LHCN-M2 (cell line): ENCODE measurements around the gene ABTB2. TPM values are rescaled to one million over a fixed set of nuclear protein-coding genes. Genes with fewer than 3 reads are reported as not detected.
A peak's percentile ranks its signal among the peaks of the same experiment; 100 is the strongest.
"Not testable (repeated sequence)": the region's sequence is repeated elsewhere in the genome, so short reads cannot be mapped to it uniquely, and the experiment has no call there.

Source experiments
- DNase-seq: peaks from one replicate; pipeline ENCODE4 v3.0.0-alpha.2; 2012; ENCODE audit warnings: low read depth
- total RNA-seq: library from RNA; depleted of rRNA; stranded (reverse); fragments of >200 nt; gene quantifications from 2 replicates; pipeline ENCODE4 v1.2.3, GENCODE V29; 2014

The ABTB2 gene
- total RNA-seq, 1 experiment from 2014 or later, result 1.5 TPM

DNA sequence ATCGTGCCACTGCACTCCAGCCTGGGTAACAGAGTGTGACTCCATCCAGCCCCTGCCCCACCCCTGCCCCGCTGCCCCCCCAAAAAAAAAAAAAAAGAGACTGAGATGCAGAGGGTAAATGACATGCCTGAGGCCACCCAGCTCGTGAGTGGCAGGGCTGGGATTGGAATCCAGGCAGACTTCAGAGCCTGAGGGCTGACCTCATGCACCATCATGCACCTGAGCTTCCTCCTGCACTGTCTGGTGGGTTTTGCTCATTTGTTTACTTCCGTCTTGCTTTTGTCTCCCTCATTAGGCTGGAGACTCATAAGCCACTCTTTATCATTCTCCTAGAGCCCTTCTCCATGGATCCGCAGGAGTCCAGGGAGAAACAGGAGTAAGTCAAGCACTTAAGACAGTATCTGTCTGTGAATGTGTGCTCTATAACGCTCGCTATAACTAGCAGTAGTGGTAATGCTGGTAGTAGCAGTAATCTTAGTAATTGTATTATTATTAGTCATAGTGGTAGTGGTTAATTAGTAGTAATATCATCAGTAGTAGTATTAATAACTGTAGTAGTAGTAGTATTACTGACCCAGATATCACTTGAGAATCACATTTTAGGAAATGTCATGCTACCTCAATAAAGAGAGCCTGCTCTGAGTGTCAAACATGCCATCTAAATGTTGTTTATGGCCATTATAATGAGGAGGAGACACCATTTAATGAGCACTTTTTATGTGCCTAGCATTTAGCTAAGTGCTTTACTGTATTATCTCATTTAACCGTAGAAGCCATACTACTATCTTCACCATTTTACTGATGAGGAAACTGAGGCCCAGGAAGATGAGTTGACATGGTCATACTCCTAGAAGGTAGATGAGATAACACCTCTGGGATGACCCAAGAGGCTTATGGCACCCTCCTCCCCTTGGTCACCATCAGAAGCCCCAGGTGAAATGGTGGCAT lies 167.3 kb downstream of the ABTB2 start:
- no peak for DNase-seq

DNA sequence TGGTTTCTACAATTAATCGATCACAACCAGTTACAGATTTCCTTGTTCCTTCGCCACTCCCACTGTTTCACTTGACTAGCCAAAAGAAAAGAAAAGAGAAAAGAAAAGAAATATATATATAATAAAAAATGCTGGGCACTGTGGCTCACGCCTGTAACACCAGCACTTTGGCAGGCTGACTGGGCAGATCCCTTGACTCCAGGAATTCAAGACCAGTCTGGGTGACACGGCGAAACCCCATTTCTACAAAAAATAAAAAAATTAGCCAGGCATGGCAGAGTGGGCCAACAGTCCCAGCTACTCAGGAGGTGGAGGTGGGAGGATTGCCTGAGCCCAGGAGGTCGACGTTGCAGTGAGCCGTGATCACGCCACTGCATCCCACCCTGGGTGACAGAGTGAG lies 168.6 kb downstream of the ABTB2 start:
- DNase-seq, result no peak

DNA sequence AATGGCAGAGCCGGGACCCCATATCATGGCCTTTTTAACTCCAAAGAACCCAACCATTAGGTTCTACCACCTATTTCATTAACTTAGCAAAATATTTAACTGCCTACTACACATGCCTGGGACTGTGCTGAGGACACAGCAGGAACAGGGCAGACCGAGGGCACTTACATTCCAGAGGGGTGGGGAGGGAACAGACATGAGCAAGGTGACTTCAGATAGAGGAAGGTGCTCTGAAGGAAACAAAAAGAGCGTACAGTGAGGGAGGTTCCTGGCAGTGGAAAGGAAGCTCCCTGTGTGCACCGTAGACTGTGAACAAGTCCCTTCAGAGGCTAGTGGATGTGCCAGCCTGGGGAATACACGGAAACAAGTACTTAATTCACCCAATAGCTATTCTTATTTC lies 169.6 kb downstream of the ABTB2 start:
- DNase-seq, result no peak

DNA sequence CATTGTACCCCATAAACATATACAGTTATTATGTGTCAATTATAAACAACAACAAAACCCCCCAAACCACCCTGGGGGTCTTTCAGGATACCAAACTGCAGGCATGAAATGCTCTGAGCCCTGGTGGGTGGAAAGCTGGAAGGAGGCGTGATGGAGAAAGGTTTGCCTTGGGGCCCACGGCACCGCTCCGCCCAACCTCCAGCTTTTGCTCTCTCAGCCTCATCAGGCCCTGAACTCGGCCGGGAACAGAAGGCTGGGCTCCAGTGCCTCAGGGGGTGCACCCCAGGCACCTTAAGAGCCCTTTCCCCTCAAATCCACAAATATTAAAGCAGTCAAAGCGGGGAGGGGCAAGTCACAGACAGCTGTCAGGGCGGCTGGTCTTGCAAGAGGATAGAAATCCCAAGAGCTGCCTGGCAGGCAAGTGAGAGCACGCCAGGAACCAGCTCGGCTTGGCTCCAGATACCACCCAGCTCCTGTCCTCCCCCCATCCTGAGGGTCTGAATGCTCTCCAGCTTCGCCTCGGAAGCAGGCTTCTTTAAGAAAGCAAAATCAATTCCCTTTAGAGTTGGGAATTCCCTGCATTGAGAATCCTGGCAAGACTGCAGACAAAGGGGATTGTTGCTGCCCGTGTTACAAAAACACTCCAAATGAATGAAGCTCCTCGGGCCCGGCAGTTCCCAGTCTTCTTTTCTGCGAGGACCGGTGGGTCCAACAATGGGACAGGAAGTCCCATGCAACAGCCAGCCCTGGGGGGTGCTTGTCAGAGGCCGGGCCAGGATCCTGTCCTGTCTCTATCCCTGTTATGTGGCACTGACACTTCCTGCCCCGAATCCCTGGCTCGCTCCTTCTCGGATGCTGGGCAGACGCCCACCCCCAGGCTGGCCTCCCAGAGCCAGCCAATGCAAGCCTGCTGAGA lies 171.6 kb downstream of the ABTB2 start:
- no peak for DNase-seq

DNA sequence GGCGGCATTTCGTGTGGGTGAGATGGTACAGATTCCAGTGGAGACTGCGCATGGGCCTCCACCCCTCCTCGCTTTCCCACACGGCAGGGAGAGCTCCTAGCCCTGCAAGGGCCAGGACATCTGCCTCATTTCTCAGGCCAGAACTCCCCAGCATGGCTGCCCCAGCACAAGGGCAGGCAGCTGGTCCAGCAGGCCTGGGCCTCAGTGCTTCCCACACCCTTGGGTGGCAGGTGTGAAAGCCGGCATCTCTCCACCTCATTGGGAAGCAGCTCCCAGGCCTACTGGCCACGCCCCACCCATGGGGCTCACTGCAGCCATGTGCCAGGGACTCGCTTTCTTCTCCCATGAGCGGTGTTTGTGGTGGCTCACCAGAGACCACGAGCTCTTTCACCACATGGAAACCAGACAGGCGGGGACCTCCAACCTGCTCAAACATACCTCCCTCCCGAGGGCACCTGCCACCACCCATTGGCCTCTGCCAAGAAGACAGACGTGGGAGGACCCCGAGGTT lies 173.2 kb downstream of the ABTB2 start:
- DNase-seq, result no peak

DNA sequence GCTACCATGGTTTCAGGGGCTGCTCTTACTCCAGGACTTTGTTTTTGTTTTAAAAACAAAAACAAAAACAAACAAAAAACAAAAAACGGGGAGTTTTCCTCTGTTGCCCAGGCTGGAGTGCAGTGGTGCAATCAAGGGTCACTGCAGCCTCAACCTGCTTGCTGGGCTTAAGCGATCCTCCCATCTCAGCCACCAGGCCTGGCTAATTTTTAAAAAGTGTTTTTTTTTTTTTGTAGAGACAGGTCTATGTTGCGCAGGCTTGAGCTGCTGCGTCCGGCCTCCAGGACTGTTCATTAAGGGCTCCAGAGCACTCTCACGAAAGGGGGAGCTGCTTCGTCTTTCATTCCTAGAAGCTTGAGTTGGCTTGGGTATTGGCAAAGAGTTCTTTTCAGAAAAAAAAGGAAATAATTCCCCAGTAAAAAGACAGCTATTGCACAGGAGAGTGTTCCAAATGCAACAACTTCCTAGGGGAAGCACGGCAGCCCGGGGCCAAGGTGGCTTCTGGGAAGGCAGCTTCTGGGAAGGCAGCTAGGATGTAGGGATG lies 173.9 kb downstream of the ABTB2 start:
- no peak for DNase-seq

DNA sequence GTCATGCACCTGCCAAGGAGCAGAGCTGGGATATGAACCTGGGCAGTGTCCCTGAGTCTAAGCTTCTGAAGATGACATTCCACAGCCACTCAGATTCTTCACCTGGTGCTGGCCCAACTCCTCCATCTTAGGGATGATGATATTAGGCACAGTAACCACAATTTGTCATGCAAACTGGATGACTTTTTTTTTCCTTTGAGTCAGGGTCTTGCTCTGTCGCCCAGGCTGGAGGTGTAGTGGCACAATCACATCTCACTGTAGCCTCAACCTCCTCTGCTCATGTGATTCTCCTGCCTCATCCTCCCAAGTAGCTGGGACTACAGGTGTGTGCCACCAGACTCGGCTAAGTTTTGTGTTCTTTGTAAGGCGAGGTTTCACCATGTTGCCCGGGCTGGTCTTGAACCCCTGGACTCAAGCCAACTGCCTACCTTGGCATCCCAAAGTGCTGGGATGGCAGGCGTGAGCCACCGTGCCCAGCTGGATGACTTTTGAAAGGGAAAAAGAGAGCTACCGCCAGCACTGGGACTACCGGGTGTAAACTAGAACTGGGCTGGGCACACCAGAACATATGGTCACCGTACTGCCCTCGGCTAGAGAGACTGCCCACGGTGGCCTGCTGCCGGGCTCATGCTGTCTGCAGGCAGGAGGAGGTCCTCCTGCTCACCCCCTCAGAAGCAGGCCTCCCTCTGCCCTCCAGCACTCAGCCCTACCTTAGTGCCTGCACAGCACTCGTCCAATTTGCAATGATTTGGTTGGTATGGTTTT lies 174.7 kb downstream of the ABTB2 start:
- no peak for DNase-seq

DNA sequence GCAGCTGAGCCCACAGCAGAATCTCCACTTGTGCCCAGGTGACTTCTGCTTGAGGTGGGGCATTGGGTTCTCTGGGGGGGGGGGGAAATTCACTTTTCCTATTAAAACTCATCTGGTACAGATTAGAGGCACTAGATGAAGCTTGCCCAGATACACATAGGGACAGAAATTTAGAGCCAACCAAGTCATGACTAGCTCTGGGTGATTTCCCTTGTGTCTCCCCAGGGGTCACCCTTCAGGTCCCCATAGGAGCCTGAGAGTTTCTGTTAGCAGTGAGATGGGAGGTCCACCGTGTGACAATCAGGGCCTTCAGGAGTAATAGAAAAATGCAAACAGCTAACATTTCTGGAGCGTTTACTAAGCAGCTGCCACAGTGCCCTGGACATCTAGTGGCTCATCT lies 175.4 kb downstream of the ABTB2 start:
- DNase-seq, result no peak

DNA sequence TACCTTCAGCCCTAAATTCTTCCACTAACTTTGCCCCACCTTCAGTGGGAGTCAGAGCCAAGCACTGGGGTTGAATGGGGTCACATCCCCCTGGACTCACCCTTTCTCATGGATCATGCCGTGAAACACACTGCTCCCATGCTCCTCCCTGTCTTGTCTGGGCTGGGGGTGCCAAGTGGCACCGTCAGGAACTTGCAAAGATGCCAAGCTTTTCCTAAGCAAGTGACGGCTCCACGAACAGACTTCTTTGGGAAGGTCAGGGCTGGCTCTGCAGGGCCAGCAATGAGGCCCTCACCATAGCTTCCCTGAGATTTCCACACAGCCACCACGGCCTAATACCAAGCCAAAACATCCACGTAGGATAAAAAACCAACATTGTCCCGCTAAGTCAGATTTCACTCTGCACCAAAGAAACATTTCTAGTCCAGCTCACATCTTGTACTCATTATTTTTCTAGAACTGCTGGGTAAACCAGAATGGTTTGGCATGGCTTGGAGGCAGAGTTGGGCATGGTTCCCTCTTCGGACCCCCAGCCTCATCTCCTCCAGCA lies 175.9 kb downstream of the ABTB2 start:
- no peak for DNase-seq

DNA sequence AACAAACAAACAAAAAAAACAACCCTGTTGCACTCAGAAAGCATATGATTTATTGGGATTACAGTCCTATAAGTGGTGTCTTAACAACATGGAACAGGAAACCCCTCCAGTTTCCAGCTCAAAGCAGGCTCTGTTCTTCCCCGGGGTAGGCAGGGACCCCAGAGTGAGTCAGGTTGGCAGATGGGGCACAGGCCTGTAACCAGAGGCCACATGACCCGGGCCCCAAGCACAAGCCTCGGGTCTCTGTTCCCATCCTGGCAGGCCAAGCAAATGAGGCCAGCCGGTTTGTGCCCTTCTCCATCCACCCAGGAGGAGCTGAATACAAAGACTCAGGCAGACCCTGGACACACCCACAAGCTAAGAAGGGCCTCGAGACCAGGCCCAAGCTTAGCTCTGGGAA lies 176.6 kb downstream of the ABTB2 start:
- no peak for DNase-seq

DNA sequence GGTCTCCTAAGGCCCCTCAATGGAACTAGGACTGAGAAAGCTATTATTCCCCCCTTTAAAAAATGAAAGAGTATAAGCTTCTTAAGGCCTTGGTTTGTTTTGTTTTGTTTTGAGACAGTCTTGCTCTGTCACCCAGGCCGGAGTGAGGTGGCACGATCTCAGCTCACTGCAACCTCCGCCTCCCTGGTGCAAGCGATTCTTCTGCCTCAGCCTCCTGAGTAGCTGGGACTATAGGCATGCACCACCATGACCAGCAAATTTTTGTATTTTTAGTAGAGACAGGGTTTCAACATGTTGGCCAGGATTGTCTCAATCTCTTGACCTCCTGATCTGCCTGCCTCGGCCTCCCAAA lies 177.0 kb downstream of the ABTB2 start:
- not testable (repeated sequence) for DNase-seq

DNA sequence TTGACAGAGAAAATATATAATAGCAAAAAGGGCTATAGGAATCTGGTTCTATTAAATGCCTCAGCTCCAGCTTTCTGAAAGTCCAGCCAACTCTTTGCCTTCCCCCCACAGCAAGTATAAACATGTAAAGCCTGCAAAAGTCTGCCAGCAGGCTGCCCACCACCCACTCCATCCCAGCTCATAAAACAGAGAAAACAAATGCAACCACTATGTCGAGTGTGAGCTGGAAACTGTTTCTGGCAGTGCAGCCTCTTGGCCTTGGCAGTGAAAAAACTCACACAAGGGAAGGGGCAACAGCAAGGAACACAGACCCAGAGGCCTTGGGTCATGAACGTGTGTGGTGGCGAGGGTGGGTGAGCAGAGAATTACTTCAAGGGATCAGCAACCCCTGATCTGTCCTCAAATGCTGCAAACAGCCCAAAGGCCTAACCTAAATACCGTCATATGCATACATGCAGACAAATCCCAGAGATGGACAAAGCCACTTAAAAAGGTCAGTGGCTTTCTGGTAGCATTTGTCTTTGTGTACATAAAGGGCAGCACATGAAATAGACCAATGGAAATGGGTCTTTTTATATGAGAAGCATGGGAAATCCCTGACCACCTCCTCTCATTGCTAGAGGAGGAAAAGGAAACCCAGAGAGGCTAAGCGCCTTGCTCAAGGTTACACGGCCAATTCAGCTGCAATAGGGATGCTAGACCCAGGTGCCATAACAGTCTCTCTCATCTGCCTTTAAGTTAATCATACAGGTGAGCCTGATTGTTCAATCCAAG lies 177.6 kb downstream of the ABTB2 start:
- DNase-seq, result no peak

DNA sequence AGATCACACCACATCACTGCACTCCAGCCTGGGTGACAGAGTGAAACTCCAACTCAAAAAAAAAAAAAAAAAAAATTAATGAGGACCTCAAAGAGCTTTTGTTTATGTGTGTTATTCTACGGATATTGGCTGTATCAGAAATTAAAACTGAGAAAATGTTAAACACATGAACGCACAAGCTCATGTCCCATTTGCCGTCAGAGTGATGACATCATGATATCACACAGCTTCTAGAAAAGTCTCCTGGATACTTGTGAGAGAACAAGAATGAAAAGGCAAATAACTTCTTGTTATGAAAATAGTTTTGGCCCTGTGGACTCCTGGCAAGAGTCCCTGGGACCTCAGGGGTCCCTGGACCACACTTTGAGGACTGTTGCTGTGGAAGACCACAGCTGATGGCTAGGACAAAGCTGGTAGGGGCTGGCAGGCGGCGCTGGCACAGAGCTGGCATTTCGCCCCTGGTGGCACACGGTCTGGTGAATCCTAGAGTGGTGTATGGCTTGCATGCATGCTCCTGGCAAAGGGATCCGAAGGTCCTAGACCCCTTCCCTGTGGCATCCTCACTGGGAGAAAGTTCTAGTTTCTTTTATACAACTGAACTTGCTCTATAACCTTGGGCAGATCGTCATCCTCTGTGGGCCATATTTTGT lies 178.7 kb downstream of the ABTB2 start:
- no peak for DNase-seq

DNA sequence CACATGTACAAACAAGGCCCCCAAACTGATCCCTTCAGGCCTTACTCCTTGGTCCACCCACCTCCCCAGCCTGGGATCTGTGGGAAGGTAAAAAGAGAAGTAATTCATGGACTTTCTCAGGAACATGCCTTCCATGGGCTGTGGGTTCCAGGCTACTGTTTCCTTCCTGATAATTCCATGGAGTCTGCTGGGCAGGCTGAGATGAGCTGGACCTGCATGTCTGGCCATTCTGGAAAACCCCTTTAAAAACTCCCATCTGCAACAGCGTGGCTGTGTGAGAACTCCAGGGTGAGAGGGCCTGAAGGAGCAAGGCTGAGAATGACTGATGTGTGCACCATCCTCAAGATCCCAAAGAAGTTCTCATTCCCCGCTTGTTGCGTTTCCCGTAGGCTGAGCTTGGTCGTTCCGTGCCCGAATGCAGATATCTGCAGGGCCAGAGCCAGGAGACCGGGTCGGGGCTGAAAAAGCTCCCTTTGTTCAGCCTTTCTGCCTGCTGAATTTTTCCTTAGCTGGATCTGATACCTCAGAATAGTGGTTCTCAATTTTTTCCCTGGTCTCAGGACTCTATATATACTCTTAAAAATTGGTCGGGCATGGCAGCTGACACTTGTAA lies 179.5 kb downstream of the ABTB2 start:
- DNase-seq, result no peak

DNA sequence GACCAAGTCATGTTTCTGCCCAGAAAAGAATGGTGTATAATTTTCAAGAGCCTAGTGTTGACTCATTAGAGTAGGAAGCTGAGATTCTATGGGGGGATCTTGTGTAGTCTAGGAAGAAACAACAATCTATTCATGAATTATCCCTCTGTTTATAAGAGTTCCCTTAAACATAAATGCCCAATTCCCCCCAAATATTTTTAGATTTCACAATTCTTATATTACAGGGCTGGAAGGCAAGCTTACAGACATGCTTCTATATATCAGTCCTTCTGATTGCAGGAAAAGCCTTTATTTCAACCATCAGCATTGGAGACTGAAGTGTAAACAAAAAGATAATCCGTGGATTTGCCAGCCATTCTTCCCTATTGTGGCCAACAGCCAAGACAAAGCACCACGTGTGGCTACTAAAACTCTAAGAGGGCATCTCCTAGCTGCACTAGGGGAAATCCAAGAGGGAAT lies 181.0 kb downstream of the ABTB2 start:
- DNase-seq, result no peak

DNA sequence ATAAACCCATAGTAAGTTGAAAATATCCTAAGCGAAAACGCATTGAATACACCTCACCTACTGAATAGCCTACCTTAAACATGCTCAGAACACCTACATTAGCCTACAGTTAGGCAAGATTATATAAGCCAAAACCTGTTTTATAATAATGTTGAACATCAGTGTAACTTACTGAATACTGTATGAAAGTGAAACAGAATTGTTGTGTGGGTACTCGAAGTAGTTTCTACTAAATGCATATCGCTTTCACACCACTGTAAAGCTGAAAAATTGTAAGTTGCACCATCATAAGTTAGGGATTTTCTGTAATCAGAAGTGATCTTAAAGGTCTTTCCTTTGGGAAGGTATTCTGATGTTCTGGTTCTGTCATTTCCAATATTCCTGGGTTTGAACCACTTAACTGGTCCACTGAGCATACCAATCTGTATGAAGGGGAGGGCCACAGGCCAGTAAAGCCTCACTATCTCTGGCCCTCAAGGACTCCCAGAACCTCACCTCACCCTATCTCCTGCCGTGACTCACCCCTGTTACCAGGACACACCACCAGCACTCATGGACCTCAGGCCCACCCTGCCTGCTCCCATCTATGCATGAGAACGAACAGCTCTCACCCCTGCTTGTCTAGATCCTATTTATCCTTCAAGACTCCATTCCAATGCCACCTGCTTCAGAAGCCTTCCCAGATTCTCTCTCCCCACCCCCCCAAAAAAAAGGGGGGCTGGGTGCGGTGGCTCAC lies 182.4 kb downstream of the ABTB2 start:
- DNase-seq, result no peak

DNA sequence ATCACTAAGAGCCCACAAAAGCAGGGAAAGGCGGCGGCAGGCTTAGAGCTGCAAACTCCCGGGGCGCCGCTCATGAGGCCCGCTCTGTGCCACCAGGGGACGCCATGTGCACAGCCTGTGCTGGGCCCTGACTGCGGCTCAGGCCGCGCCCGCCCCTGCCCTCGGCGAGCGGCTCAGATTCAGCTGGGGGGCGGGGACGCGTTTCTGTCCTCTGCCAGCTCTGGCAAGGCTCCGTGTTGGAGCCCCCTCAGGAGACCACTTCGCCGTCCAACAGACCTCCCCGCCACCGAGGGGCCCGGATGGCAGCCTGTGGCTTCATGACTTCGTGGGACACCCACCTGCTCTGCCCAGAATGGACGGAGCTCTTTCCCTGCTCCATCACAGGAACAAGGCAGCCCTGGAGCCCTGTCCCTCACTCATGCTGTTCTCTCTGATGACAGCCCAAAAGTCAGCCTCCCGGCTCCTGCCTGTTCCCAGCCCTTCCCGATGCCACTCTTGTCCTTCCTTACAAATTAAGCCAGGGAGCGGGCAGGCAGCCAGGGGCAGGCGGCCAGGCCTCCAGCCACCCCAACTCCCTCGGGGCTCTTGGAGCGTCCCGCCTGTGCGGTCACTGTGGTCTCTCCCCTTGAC lies 183.3 kb downstream of the ABTB2 start:
- peak; percentile 51 for DNase-seq

DNA sequence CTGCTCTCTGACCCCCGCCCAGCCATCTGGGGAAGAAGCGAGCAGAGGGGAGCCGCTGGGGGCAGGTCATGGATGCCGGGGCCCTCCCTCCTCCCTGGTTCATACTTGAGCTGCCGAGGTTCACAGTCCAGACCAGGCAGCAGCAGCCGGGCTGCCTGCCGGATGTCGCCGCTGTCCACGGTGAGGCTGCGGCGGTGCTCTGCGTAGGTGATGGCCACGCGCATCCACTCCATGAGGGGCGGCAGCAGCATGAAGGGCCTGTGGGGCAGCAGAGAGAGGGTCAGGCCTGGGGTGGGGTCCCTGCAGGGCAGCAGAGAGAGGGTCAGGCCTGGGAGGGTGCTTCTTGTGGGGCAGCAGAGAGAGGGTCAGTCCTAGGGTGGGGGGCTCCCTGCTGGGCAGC lies 184.8 kb downstream of the ABTB2 start:
- DNase-seq, result no peak
